ENCODE data around the gene EFHC1. TPM values are rescaled to one million over a fixed set of nuclear protein-coding genes. Genes with fewer than 3 reads are reported as not detected.

The EFHC1 gene
- total RNA-seq, 1 donor from 2014 or later = 43.6 TPM

DNA sequence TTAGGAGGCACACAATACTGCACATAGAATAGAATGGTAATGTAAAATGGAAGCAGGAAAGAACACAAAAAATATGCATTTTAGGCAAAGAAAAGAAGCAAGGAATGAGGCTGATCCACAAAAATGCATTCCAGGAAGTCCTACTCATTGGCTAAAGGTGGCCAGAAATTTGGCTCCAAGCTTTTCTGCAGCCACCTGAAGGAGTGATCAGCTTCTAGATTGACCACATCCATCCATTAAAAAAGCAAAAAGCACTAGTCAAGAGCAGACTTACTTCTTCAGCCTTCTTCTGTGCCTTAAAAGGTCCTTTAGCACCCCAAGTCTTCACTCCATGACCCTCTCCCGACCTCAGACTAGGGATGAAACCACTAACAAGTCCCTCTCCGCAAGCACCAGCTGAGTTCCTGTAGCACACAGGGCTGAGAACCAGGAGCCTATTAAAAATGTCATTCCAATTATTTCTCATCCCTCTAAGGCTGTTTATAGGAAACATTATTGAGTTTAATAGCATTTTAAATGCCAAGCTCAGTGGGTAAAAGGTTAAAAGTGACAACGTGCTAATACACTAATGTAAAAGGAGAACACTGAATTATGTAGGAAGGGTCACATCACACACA is 120.3 kb downstream of the EFHC1 start:
- Mint-ChIP-seq H3K9me3 (ENCODE audit: low read depth) (no peaks in the 10 kb centered on the region), H3K4me1 (ENCODE audit: low read depth) (peaks cover 14% of the 10 kb centered on the region), H3K36me3 (ENCODE audit: insufficient read depth) (no peaks in the 10 kb centered on the region), H3K4me3 (ENCODE audit: low read depth) (no peak overlapping the region), H3K27ac (no peak overlapping the region), H3K27me3 (no peaks in the 10 kb centered on the region)
- no peak for DNase-seq (ENCODE audit: low spot score, unreplicated experiment)
- TF ChIP-seq, protein P1, sequence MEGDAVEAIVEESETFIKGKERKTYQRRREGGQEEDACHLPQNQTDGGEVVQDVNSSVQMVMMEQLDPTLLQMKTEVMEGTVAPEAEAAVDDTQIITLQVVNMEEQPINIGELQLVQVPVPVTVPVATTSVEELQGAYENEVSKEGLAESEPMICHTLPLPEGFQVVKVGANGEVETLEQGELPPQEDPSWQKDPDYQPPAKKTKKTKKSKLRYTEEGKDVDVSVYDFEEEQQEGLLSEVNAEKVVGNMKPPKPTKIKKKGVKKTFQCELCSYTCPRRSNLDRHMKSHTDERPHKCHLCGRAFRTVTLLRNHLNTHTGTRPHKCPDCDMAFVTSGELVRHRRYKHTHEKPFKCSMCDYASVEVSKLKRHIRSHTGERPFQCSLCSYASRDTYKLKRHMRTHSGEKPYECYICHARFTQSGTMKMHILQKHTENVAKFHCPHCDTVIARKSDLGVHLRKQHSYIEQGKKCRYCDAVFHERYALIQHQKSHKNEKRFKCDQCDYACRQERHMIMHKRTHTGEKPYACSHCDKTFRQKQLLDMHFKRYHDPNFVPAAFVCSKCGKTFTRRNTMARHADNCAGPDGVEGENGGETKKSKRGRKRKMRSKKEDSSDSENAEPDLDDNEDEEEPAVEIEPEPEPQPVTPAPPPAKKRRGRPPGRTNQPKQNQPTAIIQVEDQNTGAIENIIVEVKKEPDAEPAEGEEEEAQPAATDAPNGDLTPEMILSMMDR (IDR thresholded peaks at IDR 0.05; ENCODE audit: unreplicated experiment) = no peak

DNA sequence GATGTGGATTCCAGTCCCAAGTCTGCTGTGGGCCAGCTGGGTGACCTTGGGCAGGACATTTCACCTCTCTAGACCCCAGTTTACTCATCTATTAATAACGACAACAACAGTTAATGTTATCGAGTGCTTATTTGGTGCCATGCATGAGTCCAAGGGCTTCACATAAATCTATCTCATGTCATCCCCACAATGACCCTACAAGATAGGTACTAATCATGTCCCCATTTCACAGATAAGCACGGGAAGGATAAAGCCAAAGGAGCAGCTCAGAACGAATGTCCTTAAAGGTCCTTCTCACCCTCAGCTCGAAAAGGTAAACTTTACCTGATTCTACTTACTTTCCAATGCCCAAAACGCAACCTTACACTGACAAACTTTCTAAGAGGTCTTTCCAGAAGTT is 121.0 kb downstream of the EFHC1 start:
- DNase-seq (ENCODE audit: low spot score, unreplicated experiment) = no peak
- Mint-ChIP-seq H3K36me3 (ENCODE audit: insufficient read depth) (no peaks in the 10 kb centered on the region), H3K9me3 (ENCODE audit: low read depth) (no peaks in the 10 kb centered on the region), H3K27ac (no peak overlapping the region), H3K4me1 (ENCODE audit: low read depth) (peaks cover 14% of the 10 kb centered on the region), H3K4me3 (ENCODE audit: low read depth) (no peak overlapping the region), H3K27me3 (no peaks in the 10 kb centered on the region)
- TF ChIP-seq, protein P1 (IDR thresholded peaks at IDR 0.05; ENCODE audit: unreplicated experiment) = no peak

DNA sequence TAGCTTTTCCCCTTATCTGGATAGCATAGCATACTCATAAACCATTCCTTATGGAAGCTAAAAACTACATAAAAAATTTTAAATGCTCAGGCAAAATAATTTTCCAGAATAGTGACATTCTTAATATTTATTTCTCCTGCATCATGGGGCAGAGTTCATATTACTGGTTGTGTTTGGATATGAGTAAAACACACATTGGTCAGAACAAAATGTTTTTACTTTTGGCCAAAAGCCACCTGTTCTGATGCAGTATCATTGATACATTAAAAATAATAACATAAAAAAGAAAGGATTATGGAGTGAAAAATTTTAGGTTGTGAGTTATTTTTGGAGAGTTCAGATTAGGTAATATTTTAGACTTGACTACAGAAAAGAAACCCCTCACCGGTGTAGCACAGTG is 123.1 kb downstream of the EFHC1 start:
- TF ChIP-seq, protein P1 (IDR thresholded peaks at IDR 0.05; ENCODE audit: unreplicated experiment) = no peak
- Mint-ChIP-seq H3K4me1 (ENCODE audit: low read depth) (peaks cover 16% of the 10 kb centered on the region), H3K27ac (no peak overlapping the region), H3K4me3 (ENCODE audit: low read depth) (no peak overlapping the region), H3K36me3 (ENCODE audit: insufficient read depth) (no peaks in the 10 kb centered on the region), H3K9me3 (ENCODE audit: low read depth) (no peaks in the 10 kb centered on the region), H3K27me3 (no peaks in the 10 kb centered on the region)
- no peak for DNase-seq (ENCODE audit: low spot score, unreplicated experiment)

DNA sequence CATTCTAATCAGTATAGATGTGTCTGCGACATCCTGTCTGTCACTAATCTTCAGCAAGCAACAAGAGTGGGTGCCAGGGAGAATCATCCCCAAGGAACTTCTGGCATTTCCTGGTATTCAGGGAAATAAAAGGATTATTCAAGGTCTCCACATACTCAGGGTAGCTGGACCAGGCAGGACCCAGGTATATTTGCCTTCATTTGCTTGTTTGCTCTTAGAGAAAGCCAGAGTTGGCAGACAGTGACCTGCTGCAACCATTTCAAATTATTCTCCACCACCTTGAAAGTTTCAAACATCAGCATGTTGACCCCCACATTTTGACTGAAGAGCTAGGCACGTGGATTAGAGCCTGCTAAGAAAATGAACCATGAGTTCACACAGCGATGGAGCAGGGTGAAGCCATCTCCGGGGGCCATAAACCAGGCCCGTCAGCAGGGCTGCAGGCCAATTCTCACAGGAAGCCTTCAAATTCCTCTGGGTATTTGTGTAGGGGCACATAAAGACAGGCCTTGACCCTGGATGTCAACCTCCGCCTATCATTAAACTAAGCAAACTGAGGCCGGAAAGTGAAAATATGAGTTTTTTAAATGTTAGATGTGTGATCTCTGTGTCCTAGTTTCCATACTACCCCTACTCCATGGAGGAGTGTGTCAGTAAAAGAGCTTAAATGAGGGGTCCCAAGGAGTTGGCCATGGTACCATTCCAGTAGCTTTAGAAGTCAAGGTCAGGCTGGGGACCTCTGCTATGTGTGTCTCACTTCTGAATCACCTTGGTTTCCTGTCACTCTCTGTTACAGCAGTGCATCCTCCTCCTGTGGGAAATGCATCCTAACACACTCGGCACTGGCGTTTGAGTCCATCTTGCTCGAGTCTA is 123.8 kb downstream of the EFHC1 start:
- TF ChIP-seq, protein P1 (IDR thresholded peaks at IDR 0.05; ENCODE audit: unreplicated experiment) = no peak
- no peaks in the 10 kb centered on the region for H3K27me3 Mint-ChIP-seq
- no peaks in the 10 kb centered on the region for H3K9me3 Mint-ChIP-seq (ENCODE audit: low read depth)
- no peak for DNase-seq (ENCODE audit: low spot score, unreplicated experiment)
- H3K4me1 Mint-ChIP-seq (ENCODE audit: low read depth) = peaks cover 16% of the 10 kb centered on the region
- no peaks in the 10 kb centered on the region for H3K36me3 Mint-ChIP-seq (ENCODE audit: insufficient read depth)
- no peak overlapping the region for H3K27ac Mint-ChIP-seq
- H3K4me3 Mint-ChIP-seq (ENCODE audit: low read depth) = no peak overlapping the region

DNA sequence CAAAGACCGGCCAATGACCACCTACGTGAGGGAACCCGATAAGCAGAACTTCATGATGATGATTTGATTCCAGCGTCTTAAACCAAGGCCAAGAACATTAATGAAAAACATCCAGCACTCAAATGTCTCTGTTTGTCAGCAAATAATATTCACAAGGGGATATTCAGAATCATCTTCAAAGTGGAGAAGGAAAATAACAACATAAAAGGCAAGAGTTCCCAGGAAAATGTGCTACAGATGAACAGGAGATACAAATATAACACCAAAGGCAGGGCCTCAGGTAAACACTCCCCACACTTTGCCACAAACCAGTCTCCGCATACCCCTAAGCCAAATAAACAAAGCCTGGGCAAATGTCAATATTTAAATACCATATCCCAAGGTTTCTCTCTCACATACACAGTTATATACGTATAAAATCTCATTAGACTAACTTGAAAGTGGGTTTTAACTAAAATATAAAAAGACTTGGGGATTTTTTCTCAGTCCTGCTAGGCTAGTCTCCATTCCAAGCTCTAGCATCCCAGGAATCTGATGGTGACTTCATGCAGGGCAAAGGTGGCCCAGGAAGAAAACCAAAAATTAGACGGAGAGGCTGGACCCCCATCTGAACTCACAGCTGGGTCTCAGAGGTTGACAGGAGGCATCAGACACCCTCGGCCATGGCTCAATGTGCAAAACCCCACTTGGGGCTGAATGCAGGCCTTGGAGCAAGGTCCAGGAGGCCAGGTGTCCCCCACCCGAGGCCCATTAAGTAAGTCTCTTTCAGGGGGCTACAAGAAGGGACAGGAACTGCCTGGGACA is 124.7 kb downstream of the EFHC1 start:
- TF ChIP-seq, protein P1 (IDR thresholded peaks at IDR 0.05; ENCODE audit: unreplicated experiment) = no peak
- peaks cover 18% of the 10 kb centered on the region for H3K4me1 Mint-ChIP-seq (ENCODE audit: low read depth)
- no peaks in the 10 kb centered on the region for H3K9me3 Mint-ChIP-seq (ENCODE audit: low read depth)
- no peak overlapping the region for H3K4me3 Mint-ChIP-seq (ENCODE audit: low read depth)
- DNase-seq (ENCODE audit: low spot score, unreplicated experiment) = no peak
- H3K36me3 Mint-ChIP-seq (ENCODE audit: insufficient read depth) = no peaks in the 10 kb centered on the region
- H3K27me3 Mint-ChIP-seq = no peaks in the 10 kb centered on the region
- no peak overlapping the region for H3K27ac Mint-ChIP-seq
